Common myeloid progenitor, CD34-positive (primary cell): ENCODE measurements around the gene PXYLP1.

ENCODE experiments used
- CTCF ChIA-PET: fragments of 350-600 bp; sonication (Branson Sonifier 250); formaldehyde crosslinking; loops from one replicate; lab custom pipeline; 2021; ENCODE audit warnings: antibody characterized with exemption; lab: Charles Lee
- POLR2A ChIA-PET: fragments of 350-600 bp; sonication (Branson Sonifier 250); formaldehyde crosslinking; loops from one replicate; lab custom pipeline; 2021; ENCODE audit warnings: antibody characterized with exemption; lab: Charles Lee
- DNase-seq, 3 donors: peaks; one replicate each; pipeline versions ENCODE4 v3.0.0 to v3.0.0-alpha.2; 2013
- H3K27ac ChIP-seq, 2 experiments: 1 replicate in 1 of 2; 2 replicates in 1 of 2; pipeline ENCODE4 v1.7.0; 2013; ENCODE audit warnings: inconsistent platforms in 2 of 2, low read length in 2 of 2, mild to moderate bottlenecking in 2 of 2, low read depth in 1 of 2, moderate library complexity in 1 of 2; ENCODE audit not compliant: severe bottlenecking in 2 of 2, insufficient read depth in 1 of 2, poor library complexity in 1 of 2
- H3K27me3 ChIP-seq, 5 experiments: replicated peaks in 2 of 5; 1 replicate in 3 of 5; 2 replicates in 2 of 5; pipeline versions ENCODE4 v1.6.1 to v1.7.0; 2013; ENCODE audit warnings: low read length in 4 of 5, mild to moderate bottlenecking in 2 of 5, moderate library complexity in 2 of 5, inconsistent platforms in 1 of 5; ENCODE audit not compliant: insufficient read depth in 5 of 5, control insufficient read depth in 4 of 5
- H3K36me3 ChIP-seq, 4 experiments: 1 replicate in 2 of 4; 2 replicates in 2 of 4; pipeline versions ENCODE4 v1.6.1 to v1.7.0; 2013; ENCODE audit warnings: low read length in 3 of 4, control low read depth in 1 of 4, mild to moderate bottlenecking in 1 of 4; ENCODE audit not compliant: control insufficient read depth in 4 of 4, insufficient read depth in 4 of 4
- H3K4me1 ChIP-seq, 4 experiments: 1 replicate in 3 of 4; 2 replicates in 1 of 4; pipeline versions ENCODE4 v1.6.1 to v1.7.1; 2013; ENCODE audit warnings: low read length in 3 of 4, mild to moderate bottlenecking in 3 of 4, control low read depth in 1 of 4, inconsistent platforms in 1 of 4, moderate library complexity in 1 of 4; ENCODE audit not compliant: control insufficient read depth in 4 of 4, insufficient read depth in 4 of 4; ENCODE audit errors: control extremely low read depth in 1 of 4
- H3K4me3 ChIP-seq, 7 experiments: 1 replicate in 4 of 7; 2 replicates in 3 of 7; pipeline versions ENCODE4 v1.5.1 to v1.7.0; 2013; ENCODE audit warnings: mild to moderate bottlenecking in 7 of 7, low read length in 6 of 7, moderate library complexity in 6 of 7, inconsistent platforms in 2 of 7, low read depth in 2 of 7, control low read depth in 1 of 7; ENCODE audit not compliant: insufficient read depth in 4 of 7, control insufficient read depth in 1 of 7; ENCODE audit errors: extremely low read depth in 1 of 7
- H3K9me3 ChIP-seq, 5 experiments: 1 replicate in 4 of 5; 2 replicates in 1 of 5; pipeline versions ENCODE4 v1.6.1 to v1.7.1; 2013; ENCODE audit warnings: low read length in 4 of 5, mild to moderate bottlenecking in 2 of 5, inconsistent platforms in 1 of 5, low read depth in 1 of 5, moderate library complexity in 1 of 5; ENCODE audit not compliant: control insufficient read depth in 4 of 5, insufficient read depth in 2 of 5; ENCODE audit errors: control extremely low read depth in 1 of 5
- WGBS: methylation state at CpG from one replicate; pipeline ENCODE4 v1.1.5; 2013; ENCODE audit not compliant: insufficient coverage; 5-methylcytosine and 5-hydroxymethylcytosine counted together

PXYLP1 gene

GRCh38 chr3:141255846-141256261 lies 24.2 kb downstream of the PXYLP1 start:
- Histone ChIP-seq H3K4me1 (no peaks in the 10 kb centered on the region), H3K9me3 (no peaks in the 10 kb centered on the region), H3K36me3 (peaks cover 0 to 4% (median 0%) of the 10 kb centered on the region in 4 experiments), H3K27ac (no peak overlapping the region), H3K4me3 (no peak overlapping the region), H3K27me3 (no peaks in the 10 kb centered on the region)
- WGBS: 90% methylated on average over 6 of the region's 6 CpGs
- ChIA-PET POLR2A (no interaction called here), CTCF (interaction anchor here (1.3 to 1.5 kb wide), 4 partner anchors 10 to 44 kb away, joined by 3 to 8 read pairs (median 3); no protein-coding TSS in a partner anchor)
- DNase-seq: peak in 1 of 3 donors; percentile 15

GRCh38 chr3:141256820-141257219 lies 25.2 kb downstream of the PXYLP1 start:
- no peaks in the 10 kb centered on the region for H3K4me1 ChIP-seq
- no peak for DNase-seq
- CTCF ChIA-PET: interaction anchor here (1.3 to 1.5 kb wide), 2 partner anchors 11 to 14 kb away, joined by 3 read pairs; no protein-coding TSS in a partner anchor
- H3K9me3 ChIP-seq: no peaks in the 10 kb centered on the region
- H3K27me3 ChIP-seq: no peaks in the 10 kb centered on the region
- H3K4me3 ChIP-seq: no peak overlapping the region
- POLR2A ChIA-PET: no interaction called here
- H3K36me3 ChIP-seq: peaks cover 0 to 4% (median 0%) of the 10 kb centered on the region in 4 experiments
- WGBS: 100% methylated on average over 6 of the region's 6 CpGs
- H3K27ac ChIP-seq: no peak overlapping the region

- H3K9me3 ChIP-seq: no peaks in the 10 kb centered on the region
- no peak overlapping the region for H3K4me3 ChIP-seq
- H3K27ac ChIP-seq: no peak overlapping the region
- ChIA-PET POLR2A (no interaction called here), CTCF (interaction anchor here (1.3 to 1.7 kb wide), 2 partner anchors 12 to 26 kb away, joined by 3 to 5 read pairs; partner anchors contain the start of gene PXYLP1)
- no peak for DNase-seq
- peaks cover 0 to 4% (median 0%) of the 10 kb centered on the region in 4 experiments for H3K36me3 ChIP-seq
- no peaks in the 10 kb centered on the region for H3K4me1 ChIP-seq
- H3K27me3 ChIP-seq: no peaks in the 10 kb centered on the region
- 93% methylated on average over 7 of the region's 8 CpGs for WGBS
Observed at GRCh38 chr3:141257961-141258360, 26.3 kb downstream of the PXYLP1 start.

GRCh38 chr3:141258973-141259372 lies 27.3 kb downstream of the PXYLP1 start:
- CTCF ChIA-PET: interaction anchor here (1.7 kb wide), 1 partner anchor 27 kb away, joined by 5 read pairs; the partner anchor contains the start of gene PXYLP1
- H3K4me1 ChIP-seq: no peaks in the 10 kb centered on the region
- DNase-seq: no peak
- no peaks in the 10 kb centered on the region for H3K9me3 ChIP-seq
- H3K27me3 ChIP-seq: no peaks in the 10 kb centered on the region
- POLR2A ChIA-PET: no interaction called here
- no CpG with 5 or more reads among the region's 2 CpGs for WGBS
- H3K36me3 ChIP-seq: peaks cover 0 to 4% (median 0%) of the 10 kb centered on the region in 4 experiments
- no peak overlapping the region for H3K27ac ChIP-seq
- no peak overlapping the region for H3K4me3 ChIP-seq

- Histone ChIP-seq H3K36me3 (peaks cover 0 to 4% (median 0%) of the 10 kb centered on the region in 4 experiments), H3K27ac (no peak overlapping the region), H3K27me3 (no peaks in the 10 kb centered on the region), H3K9me3 (no peaks in the 10 kb centered on the region), H3K4me1 (no peaks in the 10 kb centered on the region), H3K4me3 (no peak overlapping the region)
- 100% methylated on average over 7 of the region's 15 CpGs for WGBS
- ChIA-PET CTCF (no interaction called here), POLR2A (no interaction called here)
- DNase-seq: no peak
Observed at GRCh38 chr3:141259821-141260629, 28.4 kb downstream of the PXYLP1 start.

- H3K9me3 ChIP-seq: no peaks in the 10 kb centered on the region
- peaks cover 0 to 4% (median 0%) of the 10 kb centered on the region in 4 experiments for H3K36me3 ChIP-seq
- POLR2A ChIA-PET: no interaction called here
- CTCF ChIA-PET: no interaction called here
- no peaks in the 10 kb centered on the region for H3K27me3 ChIP-seq
- 100% methylated on average over 1 of the region's 2 CpGs for WGBS
- H3K4me1 ChIP-seq: no peaks in the 10 kb centered on the region
- H3K4me3 ChIP-seq: no peak overlapping the region
- H3K27ac ChIP-seq: no peak overlapping the region
- DNase-seq: no peak
Observed at GRCh38 chr3:141260630-141260927, 29.0 kb downstream of the PXYLP1 start.
